Activated CD8-positive, alpha-beta memory T cell treated with anti-CD3 and anti-CD28 coated beads for 24 hours (primary cell): ENCODE measurements around the gene RAMP3.
"Not testable (repeated sequence)": the region's sequence is repeated elsewhere in the genome, so short reads cannot be mapped to it uniquely, and the experiment has no call there.

Experiments
- DNase-seq: peaks from one replicate; pipeline ENCODE4 v3.0.0-alpha.2; 2020

RAMP3 gene

GRCh38 chr7:45199506-45199905 is 41.9 kb downstream of the RAMP3 start:
- no peak for DNase-seq

GRCh38 chr7:45202625-45203024 is 45.0 kb downstream of the RAMP3 start:
- no peak for DNase-seq

GRCh38 chr7:45203036-45203435 is 45.4 kb downstream of the RAMP3 start:
- no peak for DNase-seq

GRCh38 chr7:45203459-45203858 is 45.9 kb downstream of the RAMP3 start:
- DNase-seq = no peak

GRCh38 chr7:45203936-45204445 is 46.4 kb downstream of the RAMP3 start:
- DNase-seq = no peak

- not testable (repeated sequence) for DNase-seq
These were observed 48.7 kb downstream of the RAMP3 start for GRCh38 chr7:45206266-45206665.

GRCh38 chr7:45209909-45210308 is 52.3 kb downstream of the RAMP3 start:
- DNase-seq = not testable (repeated sequence)

- no peak for DNase-seq
These were observed 53.5 kb downstream of the RAMP3 start for GRCh38 chr7:45211066-45211465.

GRCh38 chr7:45211958-45212357 is 54.4 kb downstream of the RAMP3 start:
- no peak for DNase-seq

- no peak for DNase-seq
These were observed 55.0 kb downstream of the RAMP3 start for GRCh38 chr7:45212606-45213005.

GRCh38 chr7:45215601-45216062 is 58.0 kb downstream of the RAMP3 start:
- DNase-seq = no peak

GRCh38 chr7:45216181-45216580 is 58.6 kb downstream of the RAMP3 start:
- DNase-seq = no peak

GRCh38 chr7:45216622-45217165 is 59.1 kb downstream of the RAMP3 start:
- DNase-seq = no peak

- DNase-seq = no peak
These were observed 59.8 kb downstream of the RAMP3 start for GRCh38 chr7:45217358-45217757.

- DNase-seq = no peak
These were observed 61.5 kb downstream of the RAMP3 start for GRCh38 chr7:45219130-45219529.

GRCh38 chr7:45219801-45220435 is 62.3 kb downstream of the RAMP3 start:
- DNase-seq = no peak

- DNase-seq = no peak
These were observed 63.4 kb downstream of the RAMP3 start for GRCh38 chr7:45220846-45221618.

- no peak for DNase-seq
These were observed 64.5 kb downstream of the RAMP3 start for GRCh38 chr7:45221896-45222604.

GRCh38 chr7:45223078-45223477 is 65.5 kb downstream of the RAMP3 start:
- DNase-seq = no peak

GRCh38 chr7:45223728-45224630 is 66.4 kb downstream of the RAMP3 start:
- no peak for DNase-seq

GRCh38 chr7:45224832-45225231 is 67.2 kb downstream of the RAMP3 start:
- no peak for DNase-seq

GRCh38 chr7:45225311-45225947 is 67.8 kb downstream of the RAMP3 start:
- no peak for DNase-seq
